HG03025 (cell line): Measurements from ENCODE around the gene CORO7.

ENCODE experiments used
- ATAC-seq: cut with Tn5 transposase; IDR thresholded peaks from one replicate; pipeline ENCODE4 v1.9.1; 2021; ENCODE audit warnings: mild to moderate bottlenecking, moderate library complexity; ENCODE audit not compliant: unreplicated experiment, low FRiP score

Gene CORO7

GRCh38 chr16:4385789-4386450, 30.5 kb downstream of the CORO7 start:
- ATAC-seq, result no peak

GRCh38 chr16:4385066-4385788, 31.2 kb downstream of the CORO7 start:
- no peak for ATAC-seq

GRCh38 chr16:4384509-4384942, 31.9 kb downstream of the CORO7 start:
- no peak for ATAC-seq

- no peak for ATAC-seq
Measured at GRCh38 chr16:4383591-4384444, 32.6 kb downstream of the CORO7 start.

- no peak for ATAC-seq
Measured at GRCh38 chr16:4382795-4383357, 33.5 kb downstream of the CORO7 start.

GRCh38 chr16:4381935-4382794, 34.2 kb downstream of the CORO7 start:
- no peak for ATAC-seq

- no peak for ATAC-seq
Measured at GRCh38 chr16:4381072-4381934, 35.1 kb downstream of the CORO7 start.

- no peak for ATAC-seq
Measured at GRCh38 chr16:4380119-4381063, 36.0 kb downstream of the CORO7 start.

GRCh38 chr16:4378999-4379690, 37.3 kb downstream of the CORO7 start:
- ATAC-seq, result no peak

GRCh38 chr16:4378161-4378666, 38.2 kb downstream of the CORO7 start:
- ATAC-seq, result no peak

- ATAC-seq, result no peak
Measured at GRCh38 chr16:4377573-4378154, 38.7 kb downstream of the CORO7 start.

GRCh38 chr16:4376893-4377572, 39.4 kb downstream of the CORO7 start:
- ATAC-seq, result no peak

GRCh38 chr16:4376126-4376892, 40.1 kb downstream of the CORO7 start:
- no peak for ATAC-seq

GRCh38 chr16:4375717-4376116, 40.7 kb downstream of the CORO7 start:
- ATAC-seq, result no peak

GRCh38 chr16:4373909-4374742, 42.3 kb downstream of the CORO7 start:
- ATAC-seq, result no peak
